Fibroblast of skin of right quadriceps (primary cell): ENCODE measurements around the gene ANGPTL5.
"Not testable (repeated sequence)": the region's sequence is repeated elsewhere in the genome, so short reads cannot be mapped to it uniquely, and the experiment has no call there.

ENCODE experiments used
- DNase-seq: peaks from one replicate; pipeline ENCODE4 v3.0.0-alpha.2; 2013

Gene ANGPTL5

DNA sequence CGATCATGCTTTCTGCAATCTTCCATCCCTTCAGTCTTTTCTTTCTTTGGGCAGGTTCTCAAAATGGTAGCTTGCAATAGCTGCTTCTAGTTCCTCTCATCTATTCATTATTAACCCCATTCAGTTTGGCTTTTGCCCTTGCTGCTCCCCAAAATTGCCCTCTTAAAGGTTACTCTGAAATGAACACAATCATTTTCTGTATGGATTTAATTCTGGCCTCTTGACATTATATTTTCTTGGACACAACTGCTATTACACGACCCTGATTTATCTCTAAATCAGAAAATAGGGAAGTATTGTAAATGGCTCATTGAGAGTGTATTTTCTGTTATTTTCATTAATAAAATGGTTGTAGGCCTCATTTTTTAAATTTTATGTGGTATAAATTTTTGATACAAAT, at the start of gene ANGPTL5:
Gene ANGPTL5 (minus strand): TSS at position 101 of the 400 bp plus-strand sequence. CDS start 8,613 bp downstream, outside the sequence.
- DNase-seq, result no peak

- not testable (repeated sequence) for DNase-seq
Observed at GRCh38 chr11:101964200-101964599, 47.9 kb upstream of the ANGPTL5 start.

DNA sequence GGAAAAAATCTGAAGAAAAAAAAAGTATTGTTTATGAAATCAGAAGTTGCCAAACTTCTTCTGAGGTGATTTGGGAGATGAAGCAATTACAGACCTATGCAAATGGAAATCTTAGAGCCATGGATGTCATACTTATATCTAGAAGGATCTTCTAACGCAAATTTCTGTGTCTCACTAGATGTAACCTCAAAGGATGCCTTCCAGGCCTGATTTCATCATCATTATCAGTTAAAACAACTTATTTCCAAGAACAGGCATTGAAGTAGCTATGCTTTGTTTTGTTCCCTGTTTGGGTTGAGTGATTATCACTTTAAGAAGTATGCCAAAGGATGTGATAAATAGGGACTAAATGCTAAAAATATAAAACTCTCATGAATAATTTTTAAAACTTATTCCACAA, 43.9 kb upstream of the ANGPTL5 start:
- DNase-seq, result no peak

DNA sequence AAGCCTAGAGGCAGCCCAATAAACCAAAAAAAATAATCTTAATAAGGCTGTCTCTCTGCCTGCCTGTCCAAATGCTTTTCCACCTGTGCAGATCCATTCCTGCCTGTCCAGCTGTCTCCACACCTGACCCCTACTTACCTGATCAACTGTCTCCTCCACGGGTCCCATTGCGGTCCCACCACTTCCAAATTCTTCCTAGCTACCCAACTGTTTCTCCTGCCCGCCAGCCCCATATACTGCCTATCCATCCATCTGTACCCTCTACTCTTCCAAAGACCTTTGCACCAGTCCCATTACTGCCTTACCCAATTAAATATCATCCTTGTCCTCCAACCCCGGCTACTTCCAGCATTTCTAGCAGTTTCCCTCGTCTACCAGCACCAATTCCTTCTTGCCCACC, 39.4 kb upstream of the ANGPTL5 start:
- no peak for DNase-seq

- DNase-seq, result no peak
Observed at GRCh38 chr11:101955278-101955677, 39.0 kb upstream of the ANGPTL5 start.

GRCh38 chr11:101949680-101950220, 33.4 kb upstream of the ANGPTL5 start:
- DNase-seq, result no peak

DNA sequence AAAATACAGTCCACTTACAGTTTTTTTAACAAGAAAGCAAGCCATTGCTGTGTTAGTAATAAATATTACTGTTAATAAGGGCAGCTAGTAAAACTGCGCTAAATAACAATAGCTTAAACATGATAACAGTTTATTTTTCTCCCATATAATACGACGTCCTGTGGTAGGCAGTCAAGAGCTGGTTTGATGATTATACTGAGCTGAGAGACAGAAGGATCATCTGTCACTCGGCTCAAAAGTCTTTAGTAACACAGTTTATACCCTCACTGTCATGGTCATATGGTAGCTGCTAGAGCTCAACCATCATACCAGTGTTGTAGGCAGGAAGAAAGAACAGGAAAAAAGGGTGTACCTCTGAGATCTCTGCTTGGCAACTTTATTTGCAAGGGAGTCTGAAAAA, 29.1 kb upstream of the ANGPTL5 start:
- DNase-seq, result no peak

GRCh38 chr11:101944923-101945322, 28.6 kb upstream of the ANGPTL5 start:
- DNase-seq, result no peak

GRCh38 chr11:101940901-101941520, 24.7 kb upstream of the ANGPTL5 start:
- no peak for DNase-seq

- no peak for DNase-seq
Observed at GRCh38 chr11:101931692-101932091, 15.4 kb upstream of the ANGPTL5 start.

GRCh38 chr11:101929294-101929915, 13.1 kb upstream of the ANGPTL5 start:
- DNase-seq, result no peak

DNA sequence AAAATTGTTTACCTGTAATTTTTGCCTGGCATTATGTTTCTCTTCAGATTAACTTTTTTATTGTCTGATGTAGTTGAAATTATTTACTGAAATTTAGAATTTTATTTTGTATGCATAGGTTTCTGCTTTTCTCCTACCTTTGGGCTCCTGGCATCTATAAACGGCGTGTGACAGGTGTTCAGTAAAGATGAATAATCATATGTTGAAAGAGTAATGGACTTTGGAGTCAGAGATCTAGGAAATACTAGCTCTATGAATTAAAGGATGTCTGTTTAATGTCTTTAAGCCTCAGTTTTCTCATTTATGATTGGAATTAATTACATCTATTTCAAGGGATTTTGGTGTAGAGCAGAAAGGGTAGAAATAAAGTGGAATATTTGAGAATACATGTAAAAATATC, 7.2 kb upstream of the ANGPTL5 start:
- no peak for DNase-seq

DNA sequence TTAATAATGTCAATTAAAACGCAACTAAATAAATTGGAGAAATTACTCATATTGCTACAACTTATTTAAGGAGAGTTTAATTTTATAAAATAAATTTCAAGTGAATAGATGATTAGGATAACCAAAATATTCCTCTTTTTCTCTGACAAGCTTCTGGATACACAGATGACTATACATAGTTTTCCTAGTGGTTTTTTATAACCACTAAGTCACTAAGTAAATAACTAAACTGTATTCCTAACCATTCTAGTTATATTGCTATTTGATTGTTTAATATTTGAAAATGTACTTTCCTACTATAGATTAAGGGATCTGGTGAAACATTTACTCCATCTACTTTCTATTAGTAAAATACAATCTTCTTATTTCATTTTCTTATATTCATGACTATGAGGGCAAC, 4.7 kb upstream of the ANGPTL5 start:
- DNase-seq, result no peak

DNA sequence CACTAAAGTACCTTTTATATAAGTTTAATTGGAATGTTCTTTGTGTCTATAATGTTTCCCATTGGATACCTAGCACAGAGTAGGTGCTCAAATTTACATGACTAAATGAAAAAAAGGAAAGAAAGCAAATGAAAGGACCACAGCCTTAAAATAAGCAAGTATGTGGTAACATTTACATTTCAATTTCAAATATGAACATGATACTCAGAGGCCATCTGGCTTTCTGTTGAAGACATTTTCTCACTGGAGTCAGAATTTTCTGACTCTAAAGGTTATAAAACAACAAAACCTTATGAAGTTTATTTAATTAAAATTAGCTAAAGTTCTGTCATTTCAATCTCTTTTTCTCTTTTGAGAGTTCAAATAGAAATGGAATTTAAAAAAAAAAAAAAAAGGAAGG, 904 bp upstream of the ANGPTL5 start:
- DNase-seq, result no peak

GRCh38 chr11:101915791-101916291, 481 bp downstream of the ANGPTL5 start:
- peak; percentile 45 for DNase-seq

DNA sequence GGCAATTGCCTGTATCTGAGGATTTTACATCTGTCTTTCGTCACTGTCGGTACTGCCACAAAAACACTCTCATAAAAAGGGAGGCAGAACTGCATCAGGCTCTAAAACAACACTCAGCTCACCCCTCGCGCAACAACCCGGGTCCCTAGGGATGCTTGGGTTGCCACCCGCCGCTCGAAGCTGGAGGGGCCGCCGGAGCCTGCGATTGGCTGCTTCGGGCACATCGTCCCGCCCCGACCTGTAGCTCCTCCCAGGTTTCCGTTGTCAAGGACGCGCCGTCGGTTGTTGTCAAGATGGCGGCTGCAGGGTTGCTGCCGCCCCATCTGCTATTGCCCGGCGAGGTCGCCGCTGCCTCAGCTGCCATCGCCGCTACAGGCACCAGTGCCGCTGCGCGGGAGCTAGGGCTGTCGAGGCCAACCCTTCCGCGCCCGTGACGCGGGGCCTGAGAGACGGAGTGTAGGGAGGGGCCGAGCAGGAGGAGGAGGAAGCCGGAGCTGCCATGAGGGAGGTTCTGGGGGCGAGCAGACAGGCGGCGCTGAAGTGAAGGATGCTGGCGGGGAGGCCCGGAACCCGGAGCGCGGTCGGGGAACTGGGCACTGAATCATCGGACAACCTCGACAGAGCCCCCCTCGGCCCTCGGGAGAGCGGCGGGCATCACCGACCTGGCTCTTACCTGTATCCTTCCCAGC, 1.4 kb downstream of the ANGPTL5 start, which contains the start of gene CEP126:
Gene CEP126 (plus strand): TSS at position 273 of the 689 bp plus-strand sequence. CDS start 275 bp downstream, at position 548.
- peak; percentile 94 for DNase-seq

DNA sequence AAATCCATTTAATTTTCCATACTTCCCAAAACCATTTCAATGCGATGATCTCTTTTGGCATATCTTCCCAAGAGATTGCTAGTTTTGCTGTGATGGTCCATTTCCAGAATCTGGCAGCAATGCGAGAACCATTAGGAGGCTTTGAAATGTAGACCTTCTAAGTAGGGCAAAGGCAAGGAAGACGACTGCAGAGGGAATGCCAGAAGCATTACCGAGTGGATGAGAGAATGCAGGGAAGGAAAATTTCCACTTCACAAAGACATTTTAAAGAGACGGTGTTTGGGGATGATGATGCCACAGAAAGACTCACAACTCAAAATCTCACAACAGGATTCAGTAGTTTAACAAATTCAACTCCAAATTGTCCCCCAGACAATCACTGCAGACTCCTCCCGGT, 2.0 kb downstream of the ANGPTL5 start:
- DNase-seq, result peak; percentile 41

GRCh38 chr11:101913656-101914055, 2.7 kb downstream of the ANGPTL5 start:
- no peak for DNase-seq

GRCh38 chr11:101912823-101913284, 3.5 kb downstream of the ANGPTL5 start:
- no peak for DNase-seq

DNA sequence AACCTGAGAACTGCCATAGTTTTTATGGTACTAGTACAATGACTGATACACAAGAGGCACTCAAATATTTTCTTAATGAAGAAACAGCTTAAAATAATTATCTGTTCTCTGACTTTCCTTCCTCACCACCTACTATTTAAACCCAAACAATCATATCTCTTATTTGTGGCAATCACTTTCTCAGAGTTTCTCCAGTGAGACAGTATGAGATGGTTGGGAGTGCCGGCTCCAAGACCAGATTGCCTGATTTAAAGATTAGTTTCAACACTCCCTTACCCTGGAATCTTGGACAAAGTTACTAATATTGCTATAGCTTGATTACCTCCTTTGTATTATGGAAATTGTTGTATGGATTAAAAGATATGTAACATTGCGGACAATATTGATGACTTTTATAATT, 7.2 kb downstream of the ANGPTL5 start:
- DNase-seq, result no peak

DNA sequence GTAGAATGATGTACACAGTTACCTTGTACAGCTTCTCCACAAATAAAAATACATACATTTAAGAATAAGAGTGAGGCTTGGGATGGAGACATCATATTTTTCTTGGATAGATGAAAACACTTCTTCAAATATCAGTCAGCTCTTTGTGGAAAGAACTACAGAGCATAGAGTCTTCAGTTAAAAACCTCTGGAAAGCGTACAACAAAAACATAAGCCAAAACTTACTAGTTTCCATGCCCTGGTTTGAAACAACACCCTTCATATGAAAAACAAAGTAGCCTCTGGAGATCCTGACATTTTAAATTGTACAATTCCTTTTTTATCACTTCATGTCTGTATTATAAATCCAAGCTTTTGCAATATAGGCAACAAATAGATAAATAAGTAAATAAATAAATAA, 8.5 kb downstream of the ANGPTL5 start:
- no peak for DNase-seq

DNA sequence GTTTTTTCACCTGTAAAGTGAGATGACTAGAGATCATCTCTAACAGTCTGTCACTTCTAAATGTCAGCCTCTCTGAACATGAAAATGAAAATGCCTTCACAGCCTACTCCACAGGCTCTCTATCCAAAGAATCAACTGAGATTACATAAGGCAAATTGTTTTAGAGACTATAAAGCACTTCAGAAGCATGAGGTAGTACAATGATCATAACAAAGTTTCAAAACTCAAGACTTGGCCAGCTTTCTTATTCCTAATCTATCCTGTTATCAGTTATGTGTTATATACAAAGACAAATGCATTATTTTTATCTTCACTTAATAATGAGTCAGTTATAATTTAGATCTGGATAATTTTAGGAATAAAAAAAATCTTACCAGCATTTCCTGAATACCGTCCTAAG, 21.8 kb downstream of the ANGPTL5 start:
- no peak for DNase-seq

DNA sequence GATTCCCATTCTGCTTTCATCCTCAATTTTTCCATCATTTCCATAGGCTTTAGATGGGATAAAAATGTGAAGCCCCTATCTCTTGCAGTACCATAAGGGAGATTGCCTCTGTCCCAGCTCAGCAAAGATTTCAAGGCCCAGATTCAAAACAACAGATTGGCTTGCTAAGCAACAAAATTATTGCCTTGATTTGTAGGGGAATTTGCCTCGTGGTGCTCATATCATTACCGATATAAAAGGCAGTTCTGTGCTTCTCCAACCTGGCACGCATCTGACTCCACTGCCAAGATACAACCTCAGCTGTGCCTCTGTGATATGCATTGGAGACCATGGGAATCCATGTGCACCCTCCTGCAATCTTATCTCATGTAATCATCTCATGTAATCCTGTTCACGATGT, 26.6 kb downstream of the ANGPTL5 start:
- no peak for DNase-seq

DNA sequence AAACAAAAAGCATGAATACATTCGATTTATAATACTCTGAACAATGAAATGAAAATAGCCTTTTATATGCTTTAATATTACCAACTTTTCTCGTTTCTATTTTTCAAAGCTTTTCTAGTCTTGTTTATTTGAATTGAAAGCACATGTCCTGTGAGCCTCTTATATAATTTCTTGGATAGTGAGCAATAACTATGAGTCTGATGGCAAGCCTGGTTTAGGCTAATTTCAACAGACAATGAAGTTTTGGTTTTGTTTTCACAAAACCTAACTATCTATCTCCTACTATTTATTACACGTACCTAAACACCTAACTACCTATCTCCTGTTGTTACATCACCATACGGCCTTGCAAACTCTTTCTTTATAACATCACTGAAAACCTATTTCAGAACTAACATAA, 30.7 kb downstream of the ANGPTL5 start:
- no peak for DNase-seq
